Measurements from ENCODE around the gene CELSR1.

Gene CELSR1

DNA sequence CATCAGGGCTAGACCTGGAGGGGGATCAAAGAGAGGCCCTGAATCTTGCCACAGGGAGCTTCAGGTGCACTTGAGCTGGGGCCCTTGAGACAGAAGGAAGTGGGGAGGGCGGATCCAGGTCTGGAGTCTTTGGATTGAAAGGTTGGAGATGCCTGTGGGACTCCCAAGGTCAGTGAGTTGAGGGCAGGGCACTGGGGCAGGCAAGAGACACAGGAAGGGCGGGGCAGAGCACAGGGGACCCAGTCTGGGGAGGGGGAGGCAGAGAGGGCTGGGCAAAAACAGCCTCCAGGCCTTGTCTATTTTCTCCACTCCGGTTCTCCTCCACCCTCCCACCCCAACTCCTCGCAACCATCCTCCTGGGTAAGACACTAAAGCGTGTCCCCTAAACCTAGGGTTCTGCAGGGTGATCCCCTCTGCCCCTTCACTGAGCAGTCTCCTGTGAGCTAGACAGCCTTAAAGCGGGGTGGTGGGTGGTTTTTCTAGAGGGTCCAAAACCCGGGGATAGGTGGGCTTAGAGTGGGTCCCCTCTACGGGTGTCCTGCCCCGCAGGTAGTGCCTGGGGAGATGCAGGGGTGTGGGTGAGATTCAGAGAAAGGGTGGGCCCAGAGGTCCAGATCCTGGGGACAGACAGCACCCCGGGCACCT is 38.6 kb upstream of the CELSR1 start:
- DNase-seq = no peak

DNA sequence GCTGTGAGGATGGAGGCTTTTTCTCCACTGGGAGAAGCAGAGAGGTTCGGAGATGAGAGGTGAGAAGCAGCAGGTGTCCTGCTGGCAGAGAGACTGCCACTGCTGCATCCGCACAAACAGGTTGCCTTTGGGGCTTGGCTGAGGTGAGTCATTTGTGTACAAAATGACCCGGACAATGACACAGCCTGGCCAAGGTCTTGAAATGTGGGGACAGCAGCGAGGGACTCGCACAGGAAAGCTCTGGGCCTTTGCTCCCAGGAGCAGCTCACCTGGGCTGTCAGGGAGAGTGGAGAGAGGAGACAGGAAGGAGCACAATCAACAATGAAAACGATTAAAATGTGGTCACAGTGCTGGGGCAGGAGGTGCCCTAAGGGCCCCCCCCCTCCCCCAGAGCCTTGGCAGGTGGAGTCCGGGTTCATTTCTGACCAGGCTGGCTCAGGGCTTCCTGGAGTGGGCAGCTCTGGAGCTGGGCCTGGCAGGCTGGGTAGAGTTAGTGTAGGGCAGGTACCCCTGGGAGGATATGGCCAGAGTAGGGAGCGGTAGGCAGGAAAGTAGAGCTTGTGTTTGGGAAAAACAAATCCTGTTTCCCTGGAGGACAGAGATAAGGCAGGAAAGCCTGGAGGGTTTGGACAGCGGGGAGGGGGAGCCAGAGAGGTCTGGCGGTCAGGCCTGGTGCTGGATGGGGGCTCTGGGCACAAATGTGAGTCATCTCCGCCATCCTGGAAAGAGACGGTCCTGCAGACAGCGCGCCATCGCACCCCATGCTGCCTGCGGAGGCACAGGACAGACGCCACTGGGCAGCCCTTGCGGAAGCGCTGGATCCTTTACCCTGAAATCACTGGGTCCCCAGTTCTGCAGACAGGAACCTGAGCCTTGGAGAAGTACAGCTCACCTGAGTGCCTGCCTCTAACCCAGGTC is 37.8 kb upstream of the CELSR1 start:
- peak; percentile 13 for DNase-seq

DNA sequence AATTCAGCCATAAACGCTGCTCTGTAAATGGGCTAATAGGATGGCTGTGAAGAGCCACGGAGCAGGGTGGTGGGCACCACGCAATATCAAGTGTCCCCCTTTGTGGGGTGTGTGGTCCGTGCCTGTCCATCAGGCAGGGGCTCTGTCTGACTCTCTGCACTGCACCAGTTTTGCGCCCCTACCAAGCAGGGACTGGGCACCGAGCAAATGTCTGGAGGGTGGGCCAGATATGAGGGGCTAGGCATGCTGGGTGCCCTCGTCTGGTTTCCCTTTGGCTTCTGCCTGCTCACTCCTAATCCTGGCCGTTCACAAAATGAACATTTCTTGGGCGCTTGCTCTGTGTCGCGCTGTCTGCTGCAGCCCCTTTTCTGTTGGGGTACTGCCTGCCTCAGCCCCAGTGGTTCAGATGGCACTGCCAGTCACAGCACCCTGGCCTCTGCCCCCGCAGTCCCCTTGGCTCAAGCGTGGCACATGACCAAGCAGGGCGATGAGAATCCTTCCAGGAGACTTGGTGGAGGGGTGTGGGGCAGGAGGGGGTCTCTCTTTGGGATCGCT is 37.1 kb upstream of the CELSR1 start:
- DNase-seq = no peak

DNA sequence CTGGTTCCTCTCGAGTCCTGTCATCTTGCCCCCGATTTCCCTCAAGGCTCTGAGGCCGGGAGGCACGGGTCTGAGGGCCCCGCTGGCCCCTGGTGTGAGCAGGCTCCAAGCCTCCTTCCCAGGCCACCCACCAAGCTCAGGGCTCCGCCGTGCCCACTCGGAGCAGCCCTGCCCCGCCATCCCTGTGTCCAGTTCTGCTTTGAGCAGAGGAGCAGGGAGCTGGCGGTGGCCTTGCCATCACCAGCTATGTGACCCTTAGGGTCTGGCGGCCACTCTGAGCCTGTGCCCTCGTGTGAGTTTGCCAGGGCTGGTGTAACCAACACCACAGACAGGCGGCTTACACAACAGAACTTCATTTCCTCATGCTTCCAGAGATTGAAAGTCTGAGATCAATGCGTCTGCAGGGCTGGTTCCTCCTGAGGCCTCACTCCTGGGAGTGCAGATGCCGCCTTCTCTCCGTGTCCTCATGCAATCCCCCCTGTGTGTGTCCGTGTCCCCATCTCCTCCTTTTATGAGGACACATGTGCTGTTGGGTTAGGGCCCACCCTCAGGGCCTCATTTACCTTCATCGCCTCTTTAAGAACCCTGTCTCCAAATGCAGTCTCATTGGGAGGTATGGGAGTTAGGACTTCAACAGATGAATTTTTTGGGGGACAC is 36.5 kb upstream of the CELSR1 start:
- DNase-seq = no peak

DNA sequence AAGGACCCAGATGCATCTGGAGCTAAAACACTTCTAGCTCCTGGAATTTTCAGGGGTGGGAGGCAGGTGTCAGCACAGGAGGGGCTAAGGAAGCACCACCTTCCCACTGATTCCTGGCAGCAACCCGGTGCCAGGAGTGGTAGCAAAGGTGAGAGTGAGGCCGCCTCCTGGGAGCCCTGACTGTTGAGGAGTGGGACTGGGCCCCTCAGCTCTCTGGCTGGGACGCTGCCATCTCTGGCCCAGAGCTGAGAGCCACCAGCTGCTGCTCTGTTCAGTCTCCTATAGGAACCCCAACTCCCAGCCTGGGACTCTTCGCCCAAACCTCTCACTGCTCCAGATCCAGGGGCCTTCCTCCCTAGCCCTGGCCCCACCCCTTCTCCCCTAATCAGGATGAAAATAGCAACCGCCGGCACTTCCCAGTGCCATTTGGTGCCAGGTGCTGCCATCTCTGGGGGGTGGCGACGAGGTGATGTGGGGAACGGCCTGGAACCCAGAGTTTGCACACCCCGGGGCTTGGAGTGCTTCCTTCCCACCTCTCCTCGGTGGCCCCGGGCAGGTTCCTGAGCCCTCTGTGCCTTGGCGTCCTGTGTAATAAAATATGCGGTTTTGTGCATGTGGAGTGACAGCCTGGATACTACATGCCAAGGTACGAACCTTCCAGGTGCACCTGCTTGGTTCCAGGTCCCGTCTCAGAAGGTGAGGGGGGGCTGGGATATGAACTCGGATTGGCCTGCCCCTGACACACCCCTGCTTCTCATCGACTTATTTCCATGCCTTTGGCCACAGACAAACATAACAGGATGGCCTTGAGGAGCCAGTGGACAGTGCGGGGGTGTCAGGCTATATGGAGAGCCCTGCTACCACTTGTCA is 35.7 kb upstream of the CELSR1 start:
- no peak for DNase-seq

DNA sequence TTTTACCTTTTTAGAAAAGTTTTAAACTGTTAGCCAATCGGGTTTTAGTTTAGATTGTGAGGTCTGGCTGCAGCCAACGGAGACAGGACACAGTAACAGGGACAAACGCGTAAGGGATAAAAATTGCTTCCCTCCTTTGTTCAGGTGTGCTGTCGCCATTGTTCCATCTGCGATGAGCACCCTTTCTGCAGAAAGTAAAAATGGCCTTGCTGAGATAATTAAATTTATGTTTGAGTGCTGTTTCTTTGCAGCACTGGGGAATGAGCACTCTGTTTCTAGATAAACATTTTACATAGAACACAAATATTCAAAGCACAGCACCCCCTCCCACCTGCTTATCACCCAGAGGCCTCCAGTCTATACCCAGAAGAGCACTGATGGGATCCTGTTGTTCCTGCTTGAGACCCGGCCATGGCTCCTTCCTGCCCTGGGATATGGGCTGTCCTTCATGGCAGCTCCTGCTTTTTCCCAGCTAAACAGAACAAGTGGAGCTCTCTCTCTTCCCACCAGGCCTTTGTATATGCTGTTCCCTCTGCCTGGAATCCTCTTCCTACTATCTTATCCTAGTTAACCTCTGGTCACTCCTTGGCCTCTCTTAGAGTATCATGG is 34.3 kb upstream of the CELSR1 start:
- DNase-seq = no peak

DNA sequence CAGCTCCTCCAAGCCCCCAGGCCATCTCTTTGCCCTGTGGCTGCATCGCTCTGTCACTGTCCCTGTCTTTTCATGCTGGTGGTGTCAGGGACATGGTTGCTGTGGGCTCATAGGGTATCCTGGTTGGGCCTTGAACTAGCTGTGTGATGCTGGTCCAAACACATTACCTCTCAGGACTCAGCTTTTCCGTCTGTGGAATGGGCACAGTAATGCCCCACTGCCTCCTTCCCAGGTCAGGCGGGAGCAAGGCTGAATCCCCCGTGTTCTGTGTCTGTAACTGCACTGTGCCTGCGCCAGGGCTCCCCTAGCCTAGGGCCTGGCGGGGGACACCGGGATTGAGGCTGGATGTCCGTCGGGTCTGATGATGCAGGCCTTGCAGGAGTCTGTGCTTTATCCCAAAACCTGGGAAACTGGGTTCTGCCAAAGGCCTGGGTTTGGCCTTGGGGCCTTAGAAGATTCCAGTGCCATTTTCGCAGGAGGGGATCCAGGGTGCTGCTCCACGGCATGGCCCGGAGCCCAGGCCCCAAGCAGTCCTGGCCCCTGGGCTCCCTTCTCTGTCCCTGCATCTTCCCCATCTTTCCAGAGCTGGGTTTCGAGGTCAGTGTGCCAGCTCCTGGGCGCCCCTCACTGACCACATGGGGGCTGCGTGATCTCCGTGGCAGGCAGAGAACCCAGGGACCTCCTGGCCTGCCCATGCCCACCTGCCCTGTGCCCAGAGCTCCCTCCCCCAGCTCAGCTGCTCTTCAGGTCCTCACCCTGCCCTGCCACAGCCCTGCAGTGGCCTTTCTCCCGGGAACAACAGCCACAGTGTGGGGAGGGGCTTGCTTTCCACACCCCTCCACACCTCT is 32.7 kb upstream of the CELSR1 start:
- no peak for DNase-seq

DNA sequence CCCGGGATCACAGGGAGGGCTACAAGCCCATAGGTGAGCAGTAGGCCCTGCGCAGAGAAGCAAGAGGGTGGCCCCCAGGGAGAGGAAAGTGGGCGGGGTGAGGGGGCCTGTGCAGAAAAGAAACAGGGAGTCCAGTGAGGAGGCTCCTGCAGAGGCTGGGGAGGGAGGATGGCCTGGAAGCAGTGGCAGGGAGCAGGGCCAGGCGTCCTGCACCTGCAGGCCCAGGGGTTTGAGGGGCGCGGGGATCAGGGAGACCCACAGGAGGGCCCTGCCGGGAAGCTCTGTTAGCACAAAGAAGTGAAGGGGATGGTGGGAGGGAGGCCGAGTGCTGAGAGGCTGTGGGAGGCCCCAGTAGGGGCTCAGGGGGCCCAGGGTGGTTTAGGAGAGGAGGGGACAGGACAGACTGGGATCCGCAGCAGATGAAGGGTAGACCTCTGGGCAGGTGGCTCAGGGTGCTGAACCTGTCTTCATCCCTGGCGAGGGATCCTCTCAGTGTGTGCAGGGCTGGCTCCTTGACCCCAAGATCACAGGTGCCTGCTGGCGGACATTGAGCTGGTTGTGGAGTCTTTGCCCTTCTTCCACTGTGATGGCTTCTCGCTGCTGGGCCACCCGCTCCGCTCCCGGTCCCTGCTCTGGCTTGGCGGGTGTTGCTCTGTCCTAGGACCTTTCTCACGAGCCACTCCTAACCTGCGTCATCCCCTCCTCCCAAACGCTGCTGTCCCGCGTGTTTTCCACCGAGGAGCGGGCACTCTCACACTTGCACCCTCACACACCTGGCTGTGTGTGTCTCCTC is 31.8 kb upstream of the CELSR1 start:
- DNase-seq = no peak

DNA sequence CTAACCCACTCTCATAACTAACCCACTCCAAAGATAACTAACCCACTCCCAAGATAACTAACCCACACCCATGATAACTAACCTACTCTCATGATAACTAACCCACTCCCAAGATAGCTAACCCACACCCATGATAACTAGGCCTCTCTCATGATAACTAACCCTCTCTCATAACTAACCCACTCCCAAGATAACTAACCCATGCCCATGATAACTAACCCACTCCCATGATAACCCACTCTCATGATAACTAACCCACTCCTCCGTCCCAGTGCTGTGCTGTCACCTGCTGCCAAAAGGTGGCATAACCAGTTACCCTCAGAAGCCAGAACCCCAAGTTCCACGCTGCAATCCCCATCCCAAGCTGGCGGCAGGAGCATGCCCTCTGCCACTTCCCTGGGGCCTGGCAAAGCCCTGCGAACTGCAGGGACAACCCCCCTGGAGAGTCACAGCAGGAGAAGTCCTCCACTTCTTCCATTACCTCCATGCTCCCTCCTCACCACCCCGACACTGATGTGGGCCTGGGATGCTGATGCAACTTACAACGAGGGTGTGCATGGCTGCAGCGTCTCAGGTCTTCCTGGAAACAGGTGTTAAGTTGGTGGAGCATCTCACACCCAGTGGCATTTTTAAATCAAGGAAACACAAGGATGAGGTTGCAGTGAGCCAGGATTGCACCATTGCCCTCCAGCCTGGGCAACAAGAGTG is 30.8 kb upstream of the CELSR1 start:
- no peak for DNase-seq

DNA sequence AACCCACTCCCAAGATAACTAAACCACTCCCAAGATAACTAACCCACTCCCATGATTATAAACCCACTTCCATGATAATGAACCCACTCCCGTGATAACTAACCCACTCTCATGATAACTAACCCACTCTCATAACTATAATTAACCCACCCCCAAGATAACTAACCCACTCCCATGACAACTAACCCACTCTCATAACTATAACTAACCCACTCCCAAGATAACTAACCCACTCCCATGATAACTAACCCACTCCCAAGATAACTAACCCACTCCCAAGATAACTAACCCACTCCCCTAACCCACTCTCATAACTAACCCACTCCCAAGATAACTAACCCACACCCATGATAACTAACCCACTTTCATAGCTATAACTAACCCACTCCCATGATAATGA is 30.1 kb upstream of the CELSR1 start:
- no peak for DNase-seq

DNA sequence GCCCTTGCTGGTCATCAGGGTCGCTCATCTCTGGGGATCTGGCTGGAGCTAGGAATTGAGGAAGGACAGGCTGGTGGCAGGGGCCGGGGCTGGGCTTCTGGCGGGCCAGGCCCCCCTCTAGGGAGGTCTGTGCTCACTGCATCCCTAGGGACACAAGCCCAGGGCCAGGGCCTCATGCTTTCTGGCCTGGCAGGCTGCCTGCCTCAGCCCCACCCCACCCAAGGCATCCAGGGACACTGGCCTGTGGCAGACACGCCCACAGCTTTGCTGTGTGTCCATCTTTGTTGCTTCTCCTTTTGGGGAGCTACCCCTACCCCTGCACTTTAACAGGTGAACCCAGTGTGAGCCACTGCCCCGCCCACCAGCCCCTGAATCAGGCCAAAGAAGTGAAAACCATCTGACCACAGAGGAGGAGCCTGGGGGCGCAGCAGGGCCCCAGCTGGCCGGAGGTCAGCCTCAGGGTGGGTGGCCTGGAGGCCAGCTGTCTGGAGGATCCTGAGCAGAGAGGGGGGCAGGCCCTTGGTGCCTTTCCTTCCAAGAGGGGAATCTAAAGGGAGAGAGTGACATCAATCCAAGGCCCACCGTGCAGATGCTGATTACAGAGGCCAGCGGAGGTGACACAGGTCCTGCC is 26.8 kb upstream of the CELSR1 start:
- no peak for DNase-seq

DNA sequence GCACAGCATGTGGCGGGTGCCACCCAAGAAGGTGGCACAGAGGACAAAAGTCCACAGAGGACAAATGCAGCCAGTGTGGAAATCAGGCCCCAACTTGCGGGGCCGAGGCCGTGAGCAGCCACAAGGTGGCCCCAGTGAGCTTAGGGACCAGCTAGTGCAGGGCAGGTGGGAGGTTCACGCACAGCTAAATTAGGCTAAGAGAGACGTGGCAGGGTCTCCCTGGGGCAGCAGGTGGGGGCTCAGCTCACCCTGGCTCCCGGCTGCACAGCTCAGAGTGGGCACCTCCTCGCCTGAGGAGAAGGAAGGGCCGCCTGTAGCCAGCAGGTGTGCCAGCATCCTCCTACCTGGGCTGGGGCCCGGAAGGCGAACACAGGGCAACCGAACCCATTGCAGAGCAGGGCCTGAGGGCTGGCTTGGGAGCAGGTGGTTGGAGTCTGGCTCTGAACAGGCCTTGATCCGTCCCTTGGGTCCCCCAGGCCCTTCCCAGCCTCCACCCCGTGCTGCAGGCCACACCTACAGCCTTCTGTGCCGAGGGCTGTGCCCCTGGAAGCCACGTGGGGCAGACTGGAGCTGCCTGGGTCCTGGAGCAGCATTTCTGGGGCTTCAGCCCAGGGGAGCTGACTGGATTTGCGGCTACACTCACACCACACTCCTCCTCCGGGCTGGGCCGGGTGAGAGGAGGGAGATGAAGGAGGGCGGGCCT is 26.1 kb upstream of the CELSR1 start:
- DNase-seq = peak; percentile 88

DNA sequence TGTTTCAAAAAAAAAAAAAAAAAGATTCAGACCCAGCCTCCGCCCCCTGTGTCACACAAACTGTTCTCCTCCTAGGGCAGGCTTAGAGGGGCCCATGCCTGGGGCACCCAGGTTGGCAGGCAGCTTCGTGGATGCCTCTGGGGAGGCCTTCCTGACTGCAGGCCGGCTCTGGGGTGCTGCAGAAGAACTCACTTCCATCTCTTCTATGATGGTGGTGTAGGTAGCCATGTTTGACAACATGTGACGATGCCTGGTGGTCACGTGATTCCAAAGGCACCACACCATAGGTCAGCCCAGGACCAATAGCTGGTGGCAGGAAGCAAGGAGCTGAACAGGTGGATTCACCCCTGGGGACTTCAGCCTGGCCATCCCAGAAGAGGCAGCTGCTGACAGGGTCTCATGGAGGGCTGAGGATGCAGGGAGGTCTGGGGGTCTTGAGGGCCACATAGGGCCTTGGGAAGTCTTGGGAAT is 24.1 kb upstream of the CELSR1 start:
- DNase-seq = no peak

DNA sequence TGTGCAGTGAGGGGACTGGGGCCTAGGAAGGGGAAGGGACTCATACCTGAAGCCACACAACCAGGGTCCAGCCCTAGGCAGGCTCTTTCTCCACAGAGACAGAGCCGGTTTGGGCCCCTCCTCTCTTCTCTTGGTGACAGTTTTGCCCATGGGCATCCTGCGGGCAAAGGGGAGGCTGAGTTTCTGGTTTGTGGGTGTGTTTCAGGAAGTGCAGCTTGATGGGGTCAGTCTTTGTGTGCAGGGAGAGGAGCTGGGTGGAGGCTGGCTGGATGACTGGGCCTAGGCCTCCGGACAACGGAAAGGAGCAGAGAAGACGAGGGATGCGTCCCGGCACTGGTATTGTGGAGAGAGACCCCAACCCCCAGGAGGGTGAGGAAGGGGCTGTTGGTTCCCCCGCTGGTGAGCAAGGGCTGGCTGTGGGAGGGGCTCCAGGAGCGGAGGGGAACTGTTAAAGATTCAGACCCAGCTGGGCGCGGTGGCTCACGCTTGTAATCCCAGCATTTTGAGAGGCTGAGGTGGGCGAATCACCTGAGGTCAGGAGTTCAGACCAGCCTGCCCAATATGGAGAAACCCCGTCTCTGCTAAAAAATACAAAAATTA is 23.4 kb upstream of the CELSR1 start:
- no peak for DNase-seq

DNA sequence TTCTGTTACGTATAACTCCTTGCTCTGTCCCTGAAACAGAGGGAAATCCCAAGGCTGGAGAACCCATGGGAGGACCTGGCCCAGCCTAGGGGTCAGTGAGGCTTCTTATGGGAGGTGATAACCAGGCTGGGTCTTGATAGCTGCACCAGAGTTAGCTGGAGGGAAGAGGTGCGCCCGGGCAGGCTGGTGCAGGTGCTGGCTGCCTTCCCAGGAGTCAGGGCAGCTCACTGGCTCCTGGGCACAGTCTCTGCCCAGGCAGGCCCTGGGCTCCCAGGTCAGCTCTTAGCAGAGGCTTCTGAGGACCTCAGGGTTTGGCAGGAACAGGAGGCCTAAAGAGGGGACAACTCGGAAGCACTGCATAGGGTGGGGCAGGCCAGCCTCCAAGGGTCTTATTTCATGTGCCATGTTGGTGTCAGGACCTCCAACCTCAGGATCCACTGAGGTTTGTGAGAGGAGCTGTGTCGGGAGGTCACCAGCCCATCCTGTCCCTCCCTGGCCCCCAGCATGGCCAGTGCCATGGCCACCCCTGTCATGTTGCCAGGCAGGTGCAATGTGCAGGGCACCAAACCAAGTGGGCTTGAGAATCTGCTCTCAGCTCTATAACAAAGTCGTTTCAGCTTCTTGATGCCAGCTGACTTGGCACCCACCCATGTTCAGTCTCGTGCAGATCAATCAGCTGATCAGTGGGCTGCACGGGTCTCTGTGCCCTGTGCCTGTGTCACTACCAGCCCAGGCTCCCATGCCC is 20.5 kb upstream of the CELSR1 start:
- DNase-seq = no peak

DNA sequence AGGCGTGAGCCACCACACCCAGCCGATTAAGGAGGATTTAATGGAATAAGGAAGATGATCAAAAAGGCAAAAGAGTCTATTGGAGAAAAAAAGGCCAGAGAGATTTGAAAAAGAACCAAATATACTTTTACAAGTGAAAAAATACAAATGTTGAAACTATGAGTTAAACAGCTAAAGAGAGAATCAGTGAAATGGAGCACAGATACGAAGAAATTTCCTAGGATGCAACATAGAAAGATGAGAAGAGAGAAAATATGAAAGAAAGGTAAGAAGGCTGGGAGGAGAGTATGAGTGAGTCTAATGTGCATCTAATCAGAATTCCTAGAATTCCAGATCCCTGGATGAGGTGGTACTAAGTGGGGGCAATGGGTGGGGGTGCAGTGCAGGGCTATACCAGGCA is 19.4 kb upstream of the CELSR1 start:
- DNase-seq = no peak

DNA sequence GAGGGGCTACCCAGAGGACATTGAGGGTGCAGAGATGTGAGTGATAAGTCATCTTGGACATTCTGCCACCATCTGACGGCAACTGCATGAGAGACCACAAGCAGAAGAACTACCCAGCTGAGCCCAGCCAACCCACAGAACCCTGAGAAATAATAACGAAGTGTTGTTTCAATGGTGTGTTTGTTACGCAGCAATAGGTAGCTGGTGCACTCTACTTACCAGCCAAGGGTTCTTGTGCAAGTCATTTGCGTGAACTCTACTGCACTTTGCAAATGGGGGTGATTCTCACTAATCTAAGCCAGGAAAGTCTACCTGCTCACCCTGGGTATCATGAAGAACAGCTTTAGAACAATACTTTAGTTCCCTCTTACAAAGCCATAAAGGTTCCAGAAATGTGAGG is 15.8 kb upstream of the CELSR1 start:
- no peak for DNase-seq
